ENCODE results near the gene USP16. TPM values are rescaled to one million over a fixed set of nuclear protein-coding genes. Genes with fewer than 3 reads are reported as not detected.

Gene USP16
- total RNA-seq, 1 experiment from 2014 or later = 24.6 TPM

DNA sequence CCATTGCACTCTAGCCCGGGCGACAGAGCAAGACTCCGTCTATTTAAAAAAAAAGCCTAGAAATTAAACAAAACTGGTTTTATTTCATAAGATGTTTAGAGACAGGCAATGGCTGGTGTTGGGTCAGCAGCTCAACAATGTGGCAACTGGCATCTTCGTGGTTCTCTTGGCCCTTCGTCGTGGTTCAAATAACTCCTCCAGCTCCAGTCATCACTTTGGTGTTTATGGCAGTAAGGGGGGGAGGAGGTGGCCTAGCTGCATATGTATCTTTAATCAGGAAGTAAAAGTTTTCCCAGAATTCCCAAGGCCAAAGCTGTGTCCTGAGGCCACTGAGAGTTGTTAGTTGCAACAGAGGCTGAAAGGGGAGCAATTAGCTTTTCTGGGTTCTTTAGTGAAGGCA is 18.8 kb upstream of the USP16 start:
- no peak for DNase-seq
- Histone ChIP-seq H4K20me1 (ENCODE audit: insufficient read depth) (no peaks in the 10 kb centered on the region), H3K4me1 (replicated peaks; ENCODE audit: insufficient read depth) (peaks cover 5% of the 10 kb centered on the region), H3K4me2 (no peak overlapping the region), H3K36me3 (ENCODE audit: low read depth) (no peaks in the 10 kb centered on the region), H3K4me3 (no peak overlapping the region), H3K9me2 (ENCODE audit: insufficient read depth) (no peaks in the 10 kb centered on the region), H3K9me3 (ENCODE audit: insufficient read depth, low read depth) (no peaks in the 10 kb centered on the region), H3K27ac (no peak overlapping the region), H2AFZ (no peak overlapping the region), H3F3A (ENCODE audit: insufficient read depth, low read depth) (peaks cover 3% of the 10 kb centered on the region), H3K79me2 (ENCODE audit: low read depth) (no peaks in the 10 kb centered on the region), H3K27me3 (ENCODE audit: insufficient read depth, low read depth) (no peaks in the 10 kb centered on the region)
- intact Hi-C loops (cut with micrococcal nuclease; ENCODE audit: unreplicated experiment) = no loop called here
- CTCF ChIA-PET = no interaction called here
- BruUV-seq (replicated peaks) = no TSS peak
- POLR2A ChIA-PET (ENCODE audit: unreplicated experiment) = no interaction called here
- TF ChIP-seq, protein P1, sequence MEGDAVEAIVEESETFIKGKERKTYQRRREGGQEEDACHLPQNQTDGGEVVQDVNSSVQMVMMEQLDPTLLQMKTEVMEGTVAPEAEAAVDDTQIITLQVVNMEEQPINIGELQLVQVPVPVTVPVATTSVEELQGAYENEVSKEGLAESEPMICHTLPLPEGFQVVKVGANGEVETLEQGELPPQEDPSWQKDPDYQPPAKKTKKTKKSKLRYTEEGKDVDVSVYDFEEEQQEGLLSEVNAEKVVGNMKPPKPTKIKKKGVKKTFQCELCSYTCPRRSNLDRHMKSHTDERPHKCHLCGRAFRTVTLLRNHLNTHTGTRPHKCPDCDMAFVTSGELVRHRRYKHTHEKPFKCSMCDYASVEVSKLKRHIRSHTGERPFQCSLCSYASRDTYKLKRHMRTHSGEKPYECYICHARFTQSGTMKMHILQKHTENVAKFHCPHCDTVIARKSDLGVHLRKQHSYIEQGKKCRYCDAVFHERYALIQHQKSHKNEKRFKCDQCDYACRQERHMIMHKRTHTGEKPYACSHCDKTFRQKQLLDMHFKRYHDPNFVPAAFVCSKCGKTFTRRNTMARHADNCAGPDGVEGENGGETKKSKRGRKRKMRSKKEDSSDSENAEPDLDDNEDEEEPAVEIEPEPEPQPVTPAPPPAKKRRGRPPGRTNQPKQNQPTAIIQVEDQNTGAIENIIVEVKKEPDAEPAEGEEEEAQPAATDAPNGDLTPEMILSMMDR (conservative IDR thresholded peaks at IDR 0.05) = no peak
- TF ChIP-seq EZH2 (IDR thresholded peaks at IDR 0.05; ENCODE audit: low read depth) = no peak

DNA sequence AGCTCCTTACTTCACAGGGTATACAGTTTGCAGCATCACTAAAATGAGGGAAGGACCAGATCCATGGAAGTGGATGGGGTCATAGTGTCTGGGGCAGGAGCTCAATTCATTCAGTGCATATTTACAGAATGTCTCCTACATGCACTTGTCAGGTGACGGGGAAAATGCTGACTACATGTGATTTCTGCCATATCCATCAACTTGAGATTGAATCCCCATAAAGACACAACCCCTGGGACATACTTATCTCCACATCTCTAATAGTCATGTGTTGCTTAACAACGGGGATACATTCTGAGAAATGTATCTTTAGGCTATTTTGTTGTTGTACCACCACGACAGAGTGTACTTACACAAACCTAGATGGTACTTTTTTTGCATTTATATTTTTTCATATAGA is 17.3 kb upstream of the USP16 start:
- Histone ChIP-seq H3K36me3 (ENCODE audit: low read depth) (no peaks in the 10 kb centered on the region), H3K4me2 (no peak overlapping the region), H3K9me2 (ENCODE audit: insufficient read depth) (no peaks in the 10 kb centered on the region), H3K27ac (no peak overlapping the region), H3K4me3 (no peak overlapping the region), H3K79me2 (ENCODE audit: low read depth) (no peaks in the 10 kb centered on the region), H2AFZ (no peak overlapping the region), H3K9me3 (ENCODE audit: insufficient read depth, low read depth) (no peaks in the 10 kb centered on the region), H3K27me3 (ENCODE audit: insufficient read depth, low read depth) (no peaks in the 10 kb centered on the region), H3F3A (ENCODE audit: insufficient read depth, low read depth) (peaks cover 3% of the 10 kb centered on the region), H4K20me1 (ENCODE audit: insufficient read depth) (no peaks in the 10 kb centered on the region), H3K4me1 (replicated peaks; ENCODE audit: insufficient read depth) (peaks cover 5% of the 10 kb centered on the region)
- BruUV-seq (replicated peaks) = no TSS peak
- POLR2A ChIA-PET (ENCODE audit: unreplicated experiment) = no interaction called here
- CTCF ChIA-PET = no interaction called here
- TF ChIP-seq, protein P1 (conservative IDR thresholded peaks at IDR 0.05) = no peak
- TF ChIP-seq EZH2 (IDR thresholded peaks at IDR 0.05; ENCODE audit: low read depth) = no peak
- intact Hi-C loops (cut with micrococcal nuclease; ENCODE audit: unreplicated experiment) = no loop called here
- DNase-seq = no peak

DNA sequence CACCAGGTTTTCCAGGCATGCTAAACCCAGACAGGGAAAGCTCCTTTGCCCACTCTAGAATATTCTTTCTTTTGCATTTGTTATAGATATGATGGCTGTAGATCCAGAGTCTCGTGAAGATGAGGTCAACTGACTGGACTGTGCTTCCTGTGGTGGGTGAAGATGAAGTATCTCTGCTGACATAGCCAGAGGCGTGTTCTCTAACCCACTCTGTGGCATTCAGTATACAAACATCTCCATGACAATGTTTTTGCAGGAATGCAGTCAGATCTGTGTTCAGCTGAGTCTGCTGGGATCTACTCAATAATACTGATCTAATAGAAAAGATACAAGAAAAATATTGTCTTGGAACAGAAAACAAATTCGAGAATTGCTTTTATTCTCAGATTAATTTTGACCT is 16.7 kb upstream of the USP16 start:
- Histone ChIP-seq H4K20me1 (ENCODE audit: insufficient read depth) (no peaks in the 10 kb centered on the region), H3K27me3 (ENCODE audit: insufficient read depth, low read depth) (no peaks in the 10 kb centered on the region), H3K27ac (no peak overlapping the region), H3K79me2 (ENCODE audit: low read depth) (no peaks in the 10 kb centered on the region), H3K9me2 (ENCODE audit: insufficient read depth) (no peaks in the 10 kb centered on the region), H3K9me3 (ENCODE audit: insufficient read depth, low read depth) (no peaks in the 10 kb centered on the region), H3K36me3 (ENCODE audit: low read depth) (no peaks in the 10 kb centered on the region), H2AFZ (no peak overlapping the region), H3F3A (ENCODE audit: insufficient read depth, low read depth) (no peaks in the 10 kb centered on the region; the same call in 1 of the 2 replicates), H3K4me3 (no peak overlapping the region), H3K4me2 (no peak overlapping the region), H3K4me1 (replicated peaks; ENCODE audit: insufficient read depth) (peaks cover 5% of the 10 kb centered on the region)
- intact Hi-C loops (cut with micrococcal nuclease; ENCODE audit: unreplicated experiment) = no loop called here
- TF ChIP-seq, protein P1 (conservative IDR thresholded peaks at IDR 0.05) = no peak
- TF ChIP-seq EZH2 (IDR thresholded peaks at IDR 0.05; ENCODE audit: low read depth) = no peak
- ChIA-PET POLR2A (ENCODE audit: unreplicated experiment) (no interaction called here), CTCF (no interaction called here)
- no peak for DNase-seq
- no TSS peak for BruUV-seq (replicated peaks)

Data from PC-9 (cell line).